Fibroblast of skin of left quadriceps (primary cell): ENCODE results near the gene NSL1.
"Not testable (repeated sequence)": the region's sequence is repeated elsewhere in the genome, so short reads cannot be mapped to it uniquely, and the experiment has no call there.

ENCODE experiments used
- DNase-seq, 2 experiments: peaks; one replicate each; pipeline ENCODE4 v3.0.0-alpha.2; 2013; ENCODE audit warnings: low read depth in 2 of 2

NSL1 gene

GRCh38 chr1:212782422-212783154, 9.0 kb downstream of the NSL1 start:
- no peak for DNase-seq

- DNase-seq: no peak
Measured at GRCh38 chr1:212781225-212781624, 10.4 kb downstream of the NSL1 start.

GRCh38 chr1:212780759-212781158, 10.8 kb downstream of the NSL1 start:
- no peak for DNase-seq

- not testable (repeated sequence) for DNase-seq
Measured at GRCh38 chr1:212779086-212779485, 12.5 kb downstream of the NSL1 start.

- DNase-seq: no peak
Measured at GRCh38 chr1:212777151-212777550, 14.4 kb downstream of the NSL1 start.

- no peak for DNase-seq
Measured at GRCh38 chr1:212775241-212775640, 16.3 kb downstream of the NSL1 start.

GRCh38 chr1:212774584-212774983, 17.0 kb downstream of the NSL1 start:
- no peak for DNase-seq

- no peak for DNase-seq
Measured at GRCh38 chr1:212773011-212773410, 18.6 kb downstream of the NSL1 start.

GRCh38 chr1:212771341-212771740, 20.2 kb downstream of the NSL1 start:
- no peak for DNase-seq

- no peak for DNase-seq
Measured at GRCh38 chr1:212769459-212770167, 22.0 kb downstream of the NSL1 start.

- not testable (repeated sequence) for DNase-seq
Measured at GRCh38 chr1:212766825-212767224, 24.8 kb downstream of the NSL1 start.

GRCh38 chr1:212764718-212765281, 26.8 kb downstream of the NSL1 start:
- DNase-seq: not testable (repeated sequence)

- DNase-seq: no peak
Measured at GRCh38 chr1:212762839-212763238, 28.7 kb downstream of the NSL1 start.

- no peak for DNase-seq
Measured at GRCh38 chr1:212762234-212762633, 29.3 kb downstream of the NSL1 start.

- no peak for DNase-seq
Measured at GRCh38 chr1:212760126-212760823, 31.3 kb downstream of the NSL1 start.

- DNase-seq: no peak
Measured at GRCh38 chr1:212759683-212760082, 31.9 kb downstream of the NSL1 start.

- DNase-seq: no peak
Measured at GRCh38 chr1:212754680-212755079, 36.9 kb downstream of the NSL1 start.

- DNase-seq: no peak
Measured at GRCh38 chr1:212754193-212754592, 37.4 kb downstream of the NSL1 start.

GRCh38 chr1:212753749-212754148, 37.8 kb downstream of the NSL1 start:
- DNase-seq: no peak

GRCh38 chr1:212752934-212753497, 38.6 kb downstream of the NSL1 start:
- no peak for DNase-seq

GRCh38 chr1:212752252-212752933, 39.2 kb downstream of the NSL1 start:
- DNase-seq: peak in 1 of 2 experiments; percentile 8
